Measurements from ENCODE around the gene C4orf46.
"Not testable (repeated sequence)": the region's sequence is repeated elsewhere in the genome, so short reads cannot be mapped to it uniquely, and the experiment has no call there.

Gene C4orf46

DNA sequence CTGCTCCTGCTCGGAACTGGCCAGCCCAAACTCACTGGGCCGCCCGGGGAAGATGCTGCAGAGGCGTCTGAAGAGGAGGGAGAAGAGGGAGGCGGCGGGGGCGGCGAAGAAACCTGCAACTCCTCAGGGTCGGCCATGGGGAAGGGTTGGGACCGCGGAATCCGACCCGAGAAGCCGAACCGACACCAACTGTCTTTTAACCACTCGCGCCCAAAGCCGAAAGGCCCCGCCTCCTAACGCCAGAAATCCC is at the start of gene C4orf46:
TSS of gene C4orf46 (minus strand) at position 223 of the 250 bp plus-strand sequence. CDS start at position 137, 86 bp downstream.
- DNase-seq: no peak

DNA sequence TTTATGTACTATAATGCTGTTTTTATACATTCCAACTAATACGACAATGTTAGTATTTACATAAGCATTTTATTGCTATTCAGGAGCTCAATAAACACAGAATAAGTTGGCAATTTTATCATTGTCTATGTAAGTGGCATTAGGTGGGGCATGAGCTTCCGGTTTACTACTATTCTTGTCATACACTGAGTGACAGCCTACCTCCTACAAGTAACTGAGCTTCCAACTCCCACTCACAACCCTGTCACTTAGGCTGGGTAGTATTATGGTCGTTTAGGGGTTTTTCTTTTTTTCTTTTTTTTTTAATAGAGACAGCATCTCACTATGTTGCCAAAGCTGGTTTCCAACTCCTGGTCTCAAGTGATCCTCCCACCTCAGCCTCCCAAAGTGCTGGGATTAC is 44.1 kb upstream of the C4orf46 start:
- DNase-seq: no peak

DNA sequence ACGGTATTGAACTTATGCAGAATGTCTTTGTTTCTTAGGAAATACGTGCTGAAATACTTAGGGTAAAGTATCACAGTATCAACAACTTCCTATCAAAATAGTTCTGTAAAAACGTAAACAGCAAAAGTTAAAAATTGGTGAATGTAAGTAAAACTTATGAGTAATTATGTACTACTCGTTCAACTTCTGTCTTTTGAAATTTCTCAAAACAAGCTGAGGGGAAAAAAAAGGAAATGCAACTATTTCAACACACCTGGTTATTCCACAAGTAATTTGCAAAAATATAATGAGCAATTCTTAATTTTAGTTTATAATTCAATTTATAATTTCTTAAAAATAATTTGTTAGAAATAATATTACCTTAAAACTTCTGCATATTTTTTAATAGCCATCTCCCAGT is 43.2 kb upstream of the C4orf46 start:
- DNase-seq: no peak

DNA sequence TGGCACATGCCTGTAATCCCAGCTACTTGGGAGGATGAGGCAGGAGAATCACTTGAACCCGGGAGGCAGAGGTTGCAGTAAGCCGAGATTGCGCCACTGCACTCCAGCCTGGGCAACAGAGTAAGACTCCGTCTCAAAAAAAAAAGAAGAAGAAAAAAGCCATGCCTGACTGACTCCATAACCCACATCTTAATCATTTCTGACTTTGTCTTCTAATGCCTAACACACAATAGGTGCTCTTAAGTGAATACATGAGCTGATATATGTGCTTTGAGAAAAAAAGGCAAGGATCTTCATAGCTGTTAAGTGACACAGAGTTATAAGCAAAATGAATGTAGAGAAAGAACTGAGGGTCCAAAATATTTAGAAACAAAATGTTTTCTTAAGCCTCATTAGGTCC is 40.9 kb upstream of the C4orf46 start:
- DNase-seq: not testable (repeated sequence)

DNA sequence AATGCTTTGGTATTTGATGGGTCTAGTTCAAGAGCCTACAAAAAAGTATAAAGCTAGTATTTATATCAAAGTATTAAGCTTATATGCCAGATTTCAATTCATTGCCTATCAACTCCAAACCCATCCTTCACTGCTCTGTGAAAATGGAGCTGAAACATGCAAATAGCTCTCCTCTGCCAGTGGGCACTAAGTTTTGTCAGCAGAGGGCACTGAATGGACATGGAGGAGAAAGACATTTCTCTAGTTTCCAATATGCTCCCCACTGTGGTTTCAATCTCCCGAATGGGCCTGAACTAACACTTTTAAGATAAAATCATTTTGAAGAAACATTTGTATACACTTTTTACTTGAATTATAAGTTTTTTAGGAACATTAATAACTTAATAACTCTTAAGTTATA is 39.1 kb upstream of the C4orf46 start:
- no peak for DNase-seq

DNA sequence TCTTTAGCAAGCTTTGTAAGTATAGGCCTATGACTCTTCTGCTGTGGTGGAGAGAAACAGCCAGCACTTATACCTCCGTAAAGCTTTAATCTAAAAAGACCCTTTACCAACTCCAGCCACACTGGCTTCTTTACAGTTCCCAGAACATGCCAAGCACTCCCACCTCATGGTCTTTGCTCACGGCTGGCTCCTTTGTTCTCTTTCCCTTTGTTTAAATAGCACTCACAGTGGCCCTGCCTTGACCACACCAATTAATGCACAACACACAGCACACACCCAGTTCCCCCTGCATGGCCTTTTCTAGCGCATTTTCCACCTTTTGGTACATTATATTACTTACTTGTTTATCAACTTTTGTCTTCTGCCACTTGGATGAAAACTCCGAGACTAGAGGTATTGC is 32.6 kb upstream of the C4orf46 start:
- no peak for DNase-seq

DNA sequence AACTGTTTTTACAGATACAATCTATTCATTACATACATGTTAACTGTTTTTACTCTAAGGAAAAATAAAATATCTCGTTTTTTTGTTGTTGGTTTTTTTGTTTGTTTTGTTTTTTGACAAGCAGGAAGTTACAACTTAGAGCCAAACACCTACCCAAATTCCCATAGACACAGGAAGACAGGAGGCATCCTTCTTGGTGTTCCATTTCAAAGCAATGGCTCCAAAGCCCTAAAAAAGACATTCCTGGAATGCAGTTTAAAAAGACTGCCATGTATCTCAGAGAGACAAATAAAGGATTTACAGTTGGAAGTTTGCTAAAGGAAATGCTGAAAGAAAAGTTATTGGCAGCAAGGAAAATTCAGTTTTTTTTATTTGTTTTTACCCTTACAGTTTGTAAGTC is 17.1 kb upstream of the C4orf46 start:
- no peak for DNase-seq

DNA sequence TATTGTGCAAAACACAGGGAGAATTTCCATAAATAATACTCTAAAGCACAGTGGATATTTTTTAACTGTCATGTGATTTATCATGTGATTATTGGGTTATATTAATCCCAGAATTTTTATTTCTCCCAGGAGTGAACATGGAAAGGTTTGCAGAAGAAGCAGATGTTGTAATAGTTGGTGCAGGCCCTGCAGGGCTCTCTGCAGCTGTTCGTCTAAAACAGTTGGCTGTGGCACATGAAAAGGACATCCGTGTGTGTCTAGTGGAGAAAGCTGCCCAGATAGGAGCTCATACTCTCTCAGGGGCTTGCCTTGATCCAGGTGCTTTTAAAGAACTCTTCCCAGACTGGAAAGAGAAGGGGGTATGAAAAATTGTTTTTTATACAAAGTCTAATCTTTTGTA is 10.4 kb upstream of the C4orf46 start:
- DNase-seq: no peak

DNA sequence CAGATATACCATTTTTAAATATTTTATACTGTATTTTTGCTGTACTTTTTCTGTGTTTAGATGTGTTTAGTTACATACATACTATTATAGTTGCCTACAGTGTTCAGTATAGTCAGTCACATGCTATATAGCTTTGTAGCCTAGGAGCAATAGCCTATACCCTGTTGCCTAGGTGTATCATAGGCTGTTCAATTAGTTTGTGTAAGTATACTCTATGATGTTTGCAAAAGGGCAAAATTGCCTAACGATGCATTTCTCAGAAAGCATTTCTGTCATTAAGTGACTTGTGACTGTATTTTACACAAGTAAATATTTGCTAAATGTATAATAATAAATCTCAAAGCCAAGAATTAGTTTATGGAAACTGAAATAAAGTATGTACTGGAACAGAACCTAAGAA is 9.9 kb upstream of the C4orf46 start:
- no peak for DNase-seq

DNA sequence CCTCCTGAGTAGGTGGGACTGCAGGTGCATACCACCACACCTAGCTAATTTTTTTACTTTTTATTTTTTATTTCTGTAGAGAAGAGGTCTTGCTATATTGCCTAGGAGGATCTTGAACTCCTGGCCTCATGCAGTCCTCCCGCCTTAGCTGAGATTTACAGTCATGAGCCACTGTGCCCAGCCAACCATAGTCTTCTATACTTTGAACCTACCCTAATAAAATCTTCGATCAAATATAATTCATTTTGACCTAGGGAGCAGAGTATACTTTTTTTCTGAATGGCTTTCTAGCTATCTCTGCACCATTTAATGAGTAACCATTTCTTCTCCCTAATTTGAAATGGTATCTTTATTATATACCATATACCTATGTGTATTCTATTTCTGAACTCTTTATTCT is 7.1 kb upstream of the C4orf46 start:
- DNase-seq: no peak

DNA sequence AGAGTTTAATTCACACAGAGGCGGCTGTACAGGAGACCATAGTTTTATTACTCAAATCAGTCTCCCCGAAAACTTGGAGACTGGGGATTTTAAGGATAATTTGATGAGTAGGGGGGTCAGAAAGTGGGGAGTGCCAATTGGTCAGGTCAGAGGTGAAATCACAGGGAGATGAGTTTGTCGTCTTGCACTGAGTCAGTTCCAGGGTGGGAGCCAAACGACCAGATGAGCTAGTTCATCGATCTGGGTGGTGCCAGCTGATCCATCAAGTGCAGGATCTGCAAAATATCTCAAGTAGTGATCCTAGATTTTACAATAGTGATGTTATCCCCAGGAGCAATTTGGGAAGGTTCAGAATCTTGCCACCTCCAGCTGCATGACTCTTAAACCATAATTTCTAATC is 4.4 kb upstream of the C4orf46 start:
- no peak for DNase-seq

DNA sequence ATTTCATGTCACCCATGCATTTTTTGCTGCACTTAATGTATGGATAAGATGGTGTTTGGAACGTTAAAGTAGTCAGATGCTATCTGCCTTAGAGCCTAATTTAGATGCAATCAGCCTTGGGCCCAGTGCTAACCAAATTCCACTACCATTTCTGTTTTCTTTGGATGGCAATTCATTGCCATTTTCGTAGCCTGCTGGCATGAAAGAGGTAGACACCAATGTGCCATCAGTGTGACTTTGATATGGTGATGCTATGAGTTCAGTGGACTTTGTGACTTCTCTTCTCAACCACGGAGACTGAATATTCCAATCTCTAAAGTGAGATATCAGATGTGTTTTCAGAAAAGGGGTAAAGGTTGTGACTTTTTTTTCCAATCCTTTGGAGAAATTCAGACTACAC is 1.9 kb upstream of the C4orf46 start:
- no peak for DNase-seq

DNA sequence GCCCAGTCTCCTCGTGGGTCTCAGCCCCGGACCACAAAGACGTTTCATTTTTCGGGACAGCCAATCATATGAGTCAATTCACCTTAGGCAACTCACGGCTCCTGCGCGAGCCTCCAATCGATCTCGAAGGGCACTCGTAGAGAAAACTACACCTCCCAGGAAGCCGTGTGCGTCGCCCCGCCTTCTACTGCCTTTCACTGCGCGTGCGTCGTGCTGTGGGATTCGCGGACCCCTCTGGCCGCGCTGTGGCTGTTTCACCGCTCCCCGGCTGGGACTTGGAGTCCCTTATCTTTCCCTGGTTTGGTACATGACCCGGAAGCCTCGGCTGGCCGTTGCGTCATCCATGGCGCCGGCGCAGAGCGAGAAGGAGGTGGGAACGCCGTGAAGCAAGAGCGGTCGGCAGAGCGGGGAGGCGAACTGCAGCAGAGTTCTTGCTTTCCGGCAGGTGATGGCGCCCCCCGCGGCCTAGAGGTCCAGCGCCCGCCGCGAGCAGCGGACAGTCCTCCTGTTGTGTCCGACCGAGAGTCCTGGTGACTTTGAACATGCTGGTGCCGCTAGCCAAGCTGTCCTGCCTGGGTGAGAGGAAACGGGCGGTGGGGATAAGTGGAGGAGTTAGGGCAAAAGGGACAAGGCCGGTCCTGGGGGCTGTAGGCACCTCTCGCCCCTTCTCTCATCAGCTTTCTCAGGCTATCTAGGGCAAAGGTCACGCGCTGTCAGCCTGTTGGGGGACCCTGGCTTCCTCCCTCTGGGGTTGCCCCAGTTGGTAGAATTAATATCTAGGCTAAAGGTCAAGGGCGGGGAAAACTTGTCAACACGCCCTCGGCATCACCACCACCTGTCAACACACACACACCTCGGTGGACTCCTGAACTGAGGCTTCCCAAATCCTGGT is 474 bp upstream of the C4orf46 start, which contains the start of gene ETFDH:
TSS of gene ETFDH (plus strand) at position 382 of the 892 bp plus-strand sequence. CDS start at position 543, 161 bp downstream.
- peak; percentile 100 for DNase-seq

DNA sequence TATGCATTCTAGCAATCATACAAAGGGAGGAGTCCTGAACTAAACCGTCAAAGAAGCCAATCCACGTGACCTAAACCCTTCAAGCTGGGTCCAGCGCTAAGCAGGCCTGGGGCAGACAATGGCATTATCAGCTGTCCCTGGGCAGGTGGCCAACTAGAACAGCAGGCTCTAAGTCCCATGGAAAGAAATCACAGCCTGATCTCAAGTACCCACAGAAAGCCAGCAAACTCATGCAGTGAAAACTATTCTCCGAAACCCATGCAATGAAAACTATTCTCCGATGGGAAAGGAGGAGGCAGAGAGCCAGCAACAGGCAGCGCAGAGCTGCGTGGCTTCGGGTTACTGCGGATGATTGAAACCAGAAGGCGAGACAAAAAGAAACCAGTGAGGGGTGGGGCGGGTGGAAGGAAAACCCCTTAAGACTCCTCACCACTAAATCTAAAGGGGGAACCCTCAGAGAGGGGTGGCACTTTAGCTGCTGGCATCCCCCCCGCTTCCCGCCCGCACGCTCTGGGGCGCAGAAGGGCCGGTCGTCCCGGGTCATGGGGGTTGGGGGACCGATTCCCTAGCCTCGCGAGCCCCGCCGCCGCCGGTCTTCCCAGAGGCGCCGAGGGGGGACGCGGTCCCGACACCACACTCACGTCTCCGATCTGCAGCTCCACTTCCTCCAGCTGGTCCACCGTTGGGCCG is 567 bp downstream of the C4orf46 start:
- peak; percentile 87 for DNase-seq

DNA sequence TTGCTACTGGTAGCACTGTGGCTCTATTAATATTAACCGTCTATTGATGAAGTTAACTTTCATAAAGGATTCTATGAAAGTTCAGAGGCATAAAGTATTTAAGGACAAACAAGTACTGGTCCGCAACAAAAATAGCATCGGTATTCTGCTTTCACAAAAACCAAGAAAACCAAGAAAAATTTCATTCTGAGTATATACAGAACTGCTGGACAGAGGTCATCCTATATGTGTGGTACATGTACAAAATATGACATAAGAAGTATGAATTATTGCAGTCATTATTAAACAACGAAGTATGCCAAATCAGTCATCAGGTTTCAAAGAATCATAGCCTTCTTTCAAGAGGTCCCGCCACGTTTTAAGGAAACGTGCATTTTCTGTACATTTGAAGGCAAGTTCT is 2.4 kb downstream of the C4orf46 start:
- no peak for DNase-seq

DNA sequence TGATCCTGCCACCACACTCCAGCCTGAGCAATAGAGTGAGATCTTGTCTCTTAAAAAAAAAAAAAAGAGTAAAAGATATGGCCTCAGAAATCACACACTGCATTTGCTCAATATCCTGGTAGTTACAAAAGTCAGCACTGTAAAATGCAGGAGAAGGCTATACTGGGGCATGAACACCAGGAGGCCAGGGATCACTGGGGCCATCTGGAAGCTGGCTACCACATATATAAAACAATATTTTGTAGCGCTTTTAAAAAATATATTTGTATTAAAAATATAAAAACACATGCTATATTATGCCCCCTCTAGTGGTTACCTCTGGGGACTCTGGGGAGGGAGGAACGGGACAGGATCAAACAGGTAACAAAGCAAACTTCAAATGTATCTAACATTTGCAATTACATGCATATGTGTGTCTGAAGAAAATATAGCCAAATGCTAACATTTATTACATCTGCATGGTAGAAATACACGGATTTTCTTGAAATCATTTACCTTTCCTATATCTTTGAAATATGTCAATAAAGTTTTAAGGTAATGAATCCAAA is 4.0 kb downstream of the C4orf46 start:
- no peak for DNase-seq

DNA sequence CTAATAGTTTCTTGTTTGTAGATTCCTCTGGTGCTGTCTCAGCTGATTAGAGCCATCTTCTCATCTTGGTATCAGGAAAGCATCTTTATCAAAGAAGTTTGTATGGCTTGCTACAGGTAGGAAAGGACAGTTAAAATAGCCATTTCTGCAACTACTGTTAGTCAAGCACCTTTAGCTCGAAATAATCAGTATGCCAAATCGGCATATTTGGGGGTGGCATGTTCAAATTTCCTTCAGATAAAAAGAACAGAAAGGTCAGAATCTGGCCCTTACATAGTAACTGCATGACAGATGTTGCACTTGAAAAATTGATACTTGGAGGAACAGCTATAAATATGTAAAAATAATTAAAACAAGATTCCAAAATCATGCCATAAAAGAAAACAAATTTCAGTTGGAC is 4.8 kb downstream of the C4orf46 start:
- DNase-seq: no peak

DNA sequence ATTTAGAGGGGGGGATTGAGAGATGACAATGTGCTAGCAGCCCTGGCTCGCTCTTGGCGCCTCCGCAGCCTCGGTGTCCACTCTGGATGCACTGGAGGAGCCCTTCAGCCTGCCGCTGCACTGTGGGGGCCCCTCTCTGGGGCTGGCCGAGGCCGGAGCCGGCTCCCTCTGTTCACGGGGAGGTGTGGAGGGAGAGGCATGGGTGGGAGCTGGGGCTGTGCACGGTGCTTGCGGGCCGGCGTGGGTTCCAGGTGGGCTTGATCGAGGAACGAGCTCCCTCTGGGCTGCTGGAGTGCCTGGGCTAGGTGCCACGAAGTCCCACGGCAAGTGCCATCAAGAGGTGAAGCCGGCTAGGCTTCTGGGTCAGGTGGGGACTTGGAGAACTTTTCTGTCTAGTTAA is 6.9 kb downstream of the C4orf46 start:
- DNase-seq: no peak

DNA sequence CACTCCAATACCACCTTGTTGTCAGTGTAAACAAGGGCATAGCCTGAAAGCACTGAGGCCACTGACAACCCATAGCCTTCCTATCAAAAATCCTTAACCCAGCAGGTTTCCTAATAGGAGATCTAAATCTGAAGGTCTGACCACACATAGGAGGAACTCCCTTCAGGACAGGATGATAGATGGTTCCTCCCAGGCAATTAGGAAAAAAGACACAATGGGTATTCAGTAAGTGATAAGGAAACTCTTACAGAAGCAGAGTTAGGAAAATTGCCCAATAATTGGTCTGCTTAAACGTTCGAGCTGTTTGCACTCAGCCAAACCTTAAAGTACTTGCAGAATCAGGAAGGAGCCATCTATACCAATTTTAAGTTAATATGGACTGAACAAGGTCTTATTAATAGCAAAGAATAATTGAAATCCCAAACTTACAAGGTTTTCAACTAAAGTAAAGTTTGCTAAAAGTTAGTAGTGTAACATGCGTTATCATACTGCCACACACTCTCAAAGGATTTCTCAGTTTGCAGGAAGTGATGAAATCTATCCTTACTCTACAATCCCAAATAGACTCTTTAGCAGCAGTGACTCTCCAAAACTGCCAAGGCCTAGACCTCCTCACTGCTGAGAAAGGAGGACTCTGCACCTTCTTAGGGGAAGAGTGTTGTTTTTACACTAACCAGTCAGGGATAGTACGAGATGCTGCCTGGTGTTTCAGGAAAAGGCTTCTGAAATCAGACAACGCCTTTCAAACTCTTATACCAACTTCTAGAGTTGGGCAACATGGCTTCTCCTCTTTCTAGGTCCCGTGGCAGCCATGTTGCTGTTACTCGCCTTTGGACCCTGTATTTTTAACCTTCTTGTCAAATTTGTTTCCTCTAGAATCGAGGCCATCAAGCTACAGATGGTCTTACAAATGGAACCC is 7.7 kb downstream of the C4orf46 start:
- not testable (repeated sequence) for DNase-seq

DNA sequence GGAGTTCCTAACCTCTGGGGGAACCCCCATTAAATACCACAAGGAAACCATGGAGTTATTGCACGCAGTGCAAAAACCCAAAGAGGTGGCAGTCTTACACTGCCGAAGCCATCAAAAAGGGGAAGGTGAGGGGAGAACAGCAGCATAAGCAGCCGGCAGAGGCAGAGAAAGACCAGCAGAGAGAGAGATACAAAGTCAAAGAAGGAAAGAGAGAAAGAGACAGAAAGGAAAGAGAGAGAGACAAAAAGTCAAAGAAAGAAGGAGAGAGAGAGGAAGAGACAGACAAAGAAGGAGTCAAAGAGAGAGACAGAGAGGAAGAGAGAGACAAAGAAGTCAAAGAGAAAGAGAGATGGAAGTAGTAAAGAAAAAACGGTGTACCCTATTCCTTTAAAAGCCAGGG is 8.4 kb downstream of the C4orf46 start:
- not testable (repeated sequence) for DNase-seq

DNA sequence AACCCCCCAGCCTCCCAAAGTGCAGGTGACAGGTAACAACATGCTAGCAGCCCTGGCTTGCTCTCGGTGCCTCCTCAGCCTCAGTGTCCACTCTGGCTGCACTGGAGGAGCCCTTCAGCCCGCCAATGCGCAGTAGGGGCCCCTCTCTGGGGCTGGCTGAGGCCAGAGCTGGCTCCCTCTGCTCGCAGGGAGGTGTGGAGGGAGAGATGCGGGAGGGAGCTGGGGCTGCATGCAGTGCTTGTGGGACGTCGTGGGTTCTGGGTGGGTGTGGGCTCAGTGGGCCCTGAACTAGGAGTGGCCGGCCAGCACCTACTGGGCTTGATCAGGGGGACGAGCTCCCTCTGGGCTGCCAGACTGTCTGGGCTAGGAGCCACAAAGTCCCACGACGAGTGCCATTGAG is 14.4 kb downstream of the C4orf46 start:
- no peak for DNase-seq

DNA sequence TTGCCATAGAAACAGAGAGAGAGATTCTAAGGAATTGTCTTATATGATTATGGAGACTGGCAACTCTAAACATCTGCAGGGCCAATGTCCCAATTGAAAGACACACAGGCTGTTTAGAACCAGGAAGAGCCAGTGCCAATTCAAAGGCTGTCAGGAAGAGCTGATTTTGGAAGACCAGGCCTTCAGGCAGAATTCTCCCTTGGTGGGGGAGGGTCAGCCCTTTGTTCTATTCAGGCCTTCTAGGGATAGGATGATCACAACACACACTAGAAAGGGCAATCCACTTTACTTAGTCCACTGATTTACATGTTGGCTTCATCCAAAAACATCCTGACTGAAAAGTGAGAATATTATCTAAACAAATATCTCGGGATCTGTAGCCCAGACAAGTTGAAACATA is 15.2 kb downstream of the C4orf46 start:
- no peak for DNase-seq

DNA sequence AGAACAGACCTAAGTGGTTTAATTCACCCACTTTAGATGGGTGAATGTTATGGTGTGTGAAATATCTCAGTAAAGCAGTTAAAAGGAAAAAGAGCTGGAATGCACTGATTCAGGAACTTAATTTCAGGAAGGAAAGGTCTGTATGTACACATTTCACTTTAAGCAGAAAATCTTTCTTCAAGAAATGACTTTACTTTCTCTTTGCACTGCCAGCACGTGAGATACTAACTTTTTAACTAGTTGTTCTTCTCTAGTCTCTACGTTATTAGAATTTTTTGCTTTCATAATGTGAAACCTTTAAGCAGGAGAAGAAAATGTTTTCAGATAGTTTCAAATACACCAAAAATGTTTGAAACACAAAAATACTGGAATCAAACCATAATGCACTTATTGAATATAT is 18.8 kb downstream of the C4orf46 start:
- DNase-seq: no peak
